Mucosa of descending colon (tissue), 3 donors: ENCODE measurements around the gene L1CAM. TPM values are rescaled to one million over a fixed set of nuclear protein-coding genes. Genes with fewer than 3 reads are reported as not detected.

Experiments
- ATAC-seq: fragments of 200-7000 bp; cut with Tn5 transposase; one replicate; pipeline ENCODE4 v1.9.1; 2020; ENCODE audit warnings: mild to moderate bottlenecking, moderate library complexity
- DNase-seq, 3 donors: peaks; one replicate each; pipeline ENCODE4 v3.0.0-alpha.2; 2020
- H3K36me3 ChIP-seq: fragments of 200-600 bp; one replicate; pipeline ENCODE4 v1.8.0; 2021; ENCODE audit warnings: low read depth, mild to moderate bottlenecking
- H3K4me1 ChIP-seq: fragments of 200-600 bp; one replicate; pipeline ENCODE4 v1.8.0; 2021; ENCODE audit warnings: low read depth, mild to moderate bottlenecking
- H3K4me3 ChIP-seq: fragments of 200-600 bp; one replicate; pipeline ENCODE4 v1.8.0; 2021; ENCODE audit warnings: mild to moderate bottlenecking
- H3K9me3 ChIP-seq: fragments of 200-600 bp; one replicate; pipeline ENCODE4 v1.8.0; 2021; ENCODE audit warnings: mild to moderate bottlenecking
- CTCF ChIP-seq: fragments of 200-600 bp; IDR thresholded peaks from one replicate; pipeline ENCODE4 v1.8.0; 2022; ENCODE audit warnings: antibody characterized with exemption, mild to moderate bottlenecking
- intact Hi-C, 2 donors: fragments of 100-400 bp; cut with DNase I in 1 of 2; cut with micrococcal nuclease in 1 of 2; formaldehyde crosslinking; loops; one replicate each; pipeline versions ENCODE4 v1.11.0 to v1.11.1; 2022; cut with DNase I, micrococcal nuclease
- total RNA-seq, 3 donors: library from RNA; stranded (reverse); fragmentation: NEBNext Ultra II Directional in 2 of 3; extraction: Animal tissue kit (Norgen Biotek cat#: 25700) in 2 of 3; gene quantifications; one replicate each; pipeline versions ENCODE4 v1.2.1 to v1.2.4, GENCODE V29; 2021 to 2023
- donor health status: DM: no; HTN: no; CAD: no; lungs with moderate emphysema.
- donor health status: DM: no; HTN: no; CAD: no.
- donor health status: DM: no; HTN: yes; CAD: no.

The L1CAM gene
- total RNA-seq, 3 donors from 2014 or later: 3.0 to 66.9 (median 7.0) TPM

- intact Hi-C loops: no loop called here
- Histone ChIP-seq H3K9me3 (no peaks in the 10 kb centered on the region), H3K36me3 (no peaks in the 10 kb centered on the region), H3K4me3 (no peak overlapping the region), H3K4me1 (no peaks in the 10 kb centered on the region)
- TF ChIP-seq CTCF: no peak
- ATAC-seq (no peak), DNase-seq (no peak)
Observed at GRCh38 chrX:153874085-153874365, 11.9 kb downstream of the L1CAM start.

GRCh38 chrX:153873282-153874084 lies 12.5 kb downstream of the L1CAM start:
- no peaks in the 10 kb centered on the region for H3K9me3 ChIP-seq
- no peaks in the 10 kb centered on the region for H3K36me3 ChIP-seq
- no peak overlapping the region for H3K4me3 ChIP-seq
- DNase-seq (no peak), ATAC-seq (no peak)
- intact Hi-C loops: no loop called here
- H3K4me1 ChIP-seq: no peaks in the 10 kb centered on the region
- TF ChIP-seq CTCF: no peak

- no peaks in the 10 kb centered on the region for H3K4me1 ChIP-seq
- no peak for ATAC-seq
- H3K4me3 ChIP-seq: no peak overlapping the region
- no peak for DNase-seq
- no peaks in the 10 kb centered on the region for H3K9me3 ChIP-seq
- TF ChIP-seq CTCF: no peak
- intact Hi-C loops: no loop called here
- no peaks in the 10 kb centered on the region for H3K36me3 ChIP-seq
Observed at GRCh38 chrX:153871946-153872878, 13.8 kb downstream of the L1CAM start.

GRCh38 chrX:153871451-153871850 lies 14.5 kb downstream of the L1CAM start:
- intact Hi-C loops: no loop called here

GRCh38 chrX:153870791-153871360 lies 15.1 kb downstream of the L1CAM start:
- no peak for DNase-seq
- no peaks in the 10 kb centered on the region for H3K9me3 ChIP-seq
- H3K4me1 ChIP-seq: no peaks in the 10 kb centered on the region
- no peak for ATAC-seq
- no peak for TF ChIP-seq CTCF
- H3K36me3 ChIP-seq: no peaks in the 10 kb centered on the region
- intact Hi-C loops: no loop called here
- no peak overlapping the region for H3K4me3 ChIP-seq

More at GRCh38 chrX:153871451-153871850, 14.5 kb downstream of the L1CAM start:
- Histone ChIP-seq H3K4me3 (no peak overlapping the region), H3K36me3 (no peaks in the 10 kb centered on the region), H3K4me1 (no peaks in the 10 kb centered on the region), H3K9me3 (no peaks in the 10 kb centered on the region)
- ATAC-seq (no peak), DNase-seq (no peak)
- TF ChIP-seq CTCF: no peak
